Smooth muscle cell (in vitro differentiated cells): ENCODE measurements around the gene SMAD2. TPM values are rescaled to one million over a fixed set of nuclear protein-coding genes. Genes with fewer than 3 reads are reported as not detected.

ENCODE experiments used
- DNase-seq: peaks from one replicate; lab custom pipeline; 2025; ENCODE audit not compliant: unreplicated experiment; lab: John Stamatoyannopoulos, UW
- H2AFZ ChIP-seq: fragments of 200-600 bp; sonication (generic); 2 replicates; pipeline ENCODE4 v1.6.0; 2016; ENCODE audit warnings: antibody characterized with exemption, low read depth, mild to moderate bottlenecking
- H3F3A ChIP-seq: fragments of 200-600 bp; sonication (generic); 2 replicates; pipeline ENCODE4 v1.6.0; 2017; ENCODE audit warnings: antibody characterized with exemption, low read depth
- H3K27ac ChIP-seq: fragments of 200-600 bp; sonication (generic); 2 replicates; pipeline ENCODE4 v1.5.1; 2016; ENCODE audit warnings: low read depth, mild to moderate bottlenecking
- H3K27me3 ChIP-seq: fragments of 200-600 bp; sonication (generic); 2 replicates; pipeline ENCODE4 v1.6.1; 2016; ENCODE audit warnings: low read depth, mild to moderate bottlenecking
- H3K36me3 ChIP-seq: fragments of 200-600 bp; sonication (generic); 2 replicates; pipeline ENCODE4 v1.5.1; 2016; ENCODE audit warnings: low read depth
- H3K4me1 ChIP-seq: fragments of 200-600 bp; sonication (generic); 2 replicates; pipeline ENCODE4 v1.5.1; 2016; ENCODE audit warnings: low read depth
- H3K4me2 ChIP-seq: fragments of 200-600 bp; sonication (generic); 2 replicates; pipeline ENCODE4 v1.6.0; 2016; ENCODE audit warnings: mild to moderate bottlenecking
- H3K4me3 ChIP-seq: fragments of 200-600 bp; sonication (generic); 2 replicates; pipeline ENCODE4 v1.5.1; 2016; ENCODE audit warnings: mild to moderate bottlenecking
- H3K79me2 ChIP-seq: fragments of 200-600 bp; sonication (generic); 2 replicates; pipeline ENCODE4 v1.6.0; 2016; ENCODE audit warnings: low read depth, mild to moderate bottlenecking
- H3K9ac ChIP-seq: fragments of 200-600 bp; sonication (generic); 2 replicates; pipeline ENCODE4 v1.6.0; 2016; ENCODE audit warnings: low read depth
- H3K9me3 ChIP-seq: fragments of 200-600 bp; sonication (generic); replicated peaks from 2 replicates; pipeline ENCODE4 v1.5.1; 2016; ENCODE audit warnings: low read depth
- H4K20me1 ChIP-seq: fragments of 200-600 bp; sonication (generic); 2 replicates; pipeline ENCODE4 v1.6.0; 2016; ENCODE audit warnings: low read depth
- WGBS: methylation state at CpG from one replicate; pipeline ENCODE4 v1.1.7; 2016; ENCODE audit warnings: low lambda C conversion rate; 5-methylcytosine and 5-hydroxymethylcytosine counted together
- polyA plus RNA-seq: library from polyadenylated mRNA; unstranded; fragments of >200 nt; fragmentation: Nextera tagmentation; extraction: Ambion mirVana; gene quantifications from 2 replicates; pipeline ENCODE4 v1.2.1, GENCODE V29; 2016
- total RNA-seq: library from RNA; depleted of rRNA; stranded (reverse); fragments of >200 nt; gene quantifications from 2 replicates; pipeline ENCODE4 v1.2.3, GENCODE V29; 2014
- TF ChIP-seq, protein P1 (sequence below): fragments of 200-600 bp; sonication (generic); IDR thresholded peaks from 2 replicates; pipeline ENCODE4 v1.5.1; 2017; ENCODE audit warnings: borderline replicate concordance, mild to moderate bottlenecking, antibody characterized with exemption; ENCODE audit not compliant: insufficient read depth, poor library complexity, severe bottlenecking

SMAD2 gene
- total and polyA plus RNA-seq, 2 experiments from 2014 or later = 63.8 to 120 TPM

DNA sequence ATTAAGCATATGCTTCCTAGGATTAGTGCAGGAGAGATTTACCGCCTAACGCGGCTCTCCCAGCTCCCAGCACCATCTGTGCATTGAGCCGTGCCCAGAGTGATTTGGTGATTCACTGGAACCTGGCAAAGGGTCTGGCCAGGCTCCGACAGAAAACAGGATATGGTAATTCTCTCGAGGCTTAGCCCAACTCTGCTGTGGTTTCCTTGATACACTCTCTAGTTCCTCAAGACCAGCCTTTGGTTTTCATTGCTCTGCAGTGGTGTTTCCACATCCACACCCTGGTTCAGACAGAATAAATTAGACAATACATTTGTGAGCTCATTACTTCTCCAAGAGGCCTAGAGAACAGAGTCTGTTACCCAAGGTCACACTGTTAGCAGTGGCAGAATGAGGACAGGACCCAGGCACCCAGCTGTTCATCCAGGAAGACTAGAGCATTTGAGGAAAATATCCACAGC lies 23.0 kb upstream of the SMAD2 start:
- H3K27me3 ChIP-seq = no peaks in the 10 kb centered on the region
- TF ChIP-seq, protein P1, sequence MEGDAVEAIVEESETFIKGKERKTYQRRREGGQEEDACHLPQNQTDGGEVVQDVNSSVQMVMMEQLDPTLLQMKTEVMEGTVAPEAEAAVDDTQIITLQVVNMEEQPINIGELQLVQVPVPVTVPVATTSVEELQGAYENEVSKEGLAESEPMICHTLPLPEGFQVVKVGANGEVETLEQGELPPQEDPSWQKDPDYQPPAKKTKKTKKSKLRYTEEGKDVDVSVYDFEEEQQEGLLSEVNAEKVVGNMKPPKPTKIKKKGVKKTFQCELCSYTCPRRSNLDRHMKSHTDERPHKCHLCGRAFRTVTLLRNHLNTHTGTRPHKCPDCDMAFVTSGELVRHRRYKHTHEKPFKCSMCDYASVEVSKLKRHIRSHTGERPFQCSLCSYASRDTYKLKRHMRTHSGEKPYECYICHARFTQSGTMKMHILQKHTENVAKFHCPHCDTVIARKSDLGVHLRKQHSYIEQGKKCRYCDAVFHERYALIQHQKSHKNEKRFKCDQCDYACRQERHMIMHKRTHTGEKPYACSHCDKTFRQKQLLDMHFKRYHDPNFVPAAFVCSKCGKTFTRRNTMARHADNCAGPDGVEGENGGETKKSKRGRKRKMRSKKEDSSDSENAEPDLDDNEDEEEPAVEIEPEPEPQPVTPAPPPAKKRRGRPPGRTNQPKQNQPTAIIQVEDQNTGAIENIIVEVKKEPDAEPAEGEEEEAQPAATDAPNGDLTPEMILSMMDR = no peak
- WGBS = 23% methylated on average over 6 of the region's 6 CpGs
- no peak for DNase-seq
- peak overlapping the region; percentile 22 for H3K4me2 ChIP-seq
- no peak overlapping the region for H3K4me3 ChIP-seq
- H3K9me3 ChIP-seq = no peaks in the 10 kb centered on the region
- no peak overlapping the region for H3K9ac ChIP-seq
- no peaks in the 10 kb centered on the region for H3K36me3 ChIP-seq
- H3K27ac ChIP-seq = no peak overlapping the region
- no peaks in the 10 kb centered on the region for H4K20me1 ChIP-seq
- H3K79me2 ChIP-seq = no peaks in the 10 kb centered on the region
- no peak overlapping the region for H2AFZ ChIP-seq
- H3K4me1 ChIP-seq = no peaks in the 10 kb centered on the region
- no peaks in the 10 kb centered on the region for H3F3A ChIP-seq

DNA sequence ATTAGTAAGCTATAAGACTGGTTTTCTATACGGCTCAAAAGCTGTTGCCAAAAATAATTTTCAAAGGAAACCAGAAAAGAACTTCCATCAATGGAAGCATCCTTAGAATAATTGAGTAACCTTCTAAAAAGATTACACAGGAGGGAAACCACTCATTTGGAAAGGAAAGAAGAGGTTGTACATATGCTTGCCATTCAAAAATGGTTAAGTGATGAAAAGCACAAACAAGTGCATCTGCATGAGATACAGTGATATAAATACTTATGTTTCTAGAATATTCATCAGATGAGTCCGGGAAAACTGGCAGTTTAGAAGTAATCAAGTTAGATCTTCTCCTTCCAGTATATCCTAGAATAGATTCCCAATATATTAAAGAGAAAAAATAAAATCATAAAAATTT lies 20.1 kb upstream of the SMAD2 start:
- Histone ChIP-seq H3K36me3 (no peaks in the 10 kb centered on the region), H4K20me1 (no peaks in the 10 kb centered on the region), H3K27ac (no peak overlapping the region), H3K79me2 (no peaks in the 10 kb centered on the region), H2AFZ (no peak overlapping the region), H3K9ac (no peak overlapping the region), H3K27me3 (no peaks in the 10 kb centered on the region), H3K4me1 (no peaks in the 10 kb centered on the region), H3K4me3 (no peak overlapping the region), H3K4me2 (no peak overlapping the region), H3F3A (no peaks in the 10 kb centered on the region), H3K9me3 (no peaks in the 10 kb centered on the region)
- no peak for DNase-seq
- WGBS = 93% methylated on average over 2 of the region's 2 CpGs
- TF ChIP-seq, protein P1 = no peak

DNA sequence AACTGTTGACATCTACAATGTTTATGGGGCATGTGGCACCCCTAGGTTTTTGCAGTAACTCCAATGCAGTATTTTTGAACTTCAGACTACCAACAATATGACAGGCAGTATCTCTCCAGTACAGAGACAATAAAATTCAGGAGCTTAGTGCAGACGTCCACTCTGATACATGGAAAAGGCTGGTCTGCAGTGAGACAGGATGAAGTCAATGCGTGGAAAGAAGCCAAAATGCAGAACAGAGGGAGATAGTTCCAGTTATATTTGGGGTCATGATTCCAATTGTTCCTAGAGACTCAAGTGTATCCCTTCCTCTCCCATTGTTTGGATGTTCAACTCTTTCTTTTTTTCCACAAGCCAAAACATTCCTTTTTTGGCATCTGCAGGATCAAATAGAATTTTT lies 18.7 kb upstream of the SMAD2 start:
- WGBS = 61% methylated on average over 2 of the region's 2 CpGs
- Histone ChIP-seq H3K4me3 (no peak overlapping the region), H3K4me2 (no peak overlapping the region), H4K20me1 (no peaks in the 10 kb centered on the region), H3K36me3 (no peaks in the 10 kb centered on the region), H3K27me3 (no peaks in the 10 kb centered on the region), H3K4me1 (no peaks in the 10 kb centered on the region), H3K27ac (no peak overlapping the region), H3K79me2 (no peaks in the 10 kb centered on the region), H2AFZ (no peak overlapping the region), H3F3A (no peaks in the 10 kb centered on the region), H3K9ac (no peak overlapping the region), H3K9me3 (no peaks in the 10 kb centered on the region)
- TF ChIP-seq, protein P1 = no peak
- no peak for DNase-seq

DNA sequence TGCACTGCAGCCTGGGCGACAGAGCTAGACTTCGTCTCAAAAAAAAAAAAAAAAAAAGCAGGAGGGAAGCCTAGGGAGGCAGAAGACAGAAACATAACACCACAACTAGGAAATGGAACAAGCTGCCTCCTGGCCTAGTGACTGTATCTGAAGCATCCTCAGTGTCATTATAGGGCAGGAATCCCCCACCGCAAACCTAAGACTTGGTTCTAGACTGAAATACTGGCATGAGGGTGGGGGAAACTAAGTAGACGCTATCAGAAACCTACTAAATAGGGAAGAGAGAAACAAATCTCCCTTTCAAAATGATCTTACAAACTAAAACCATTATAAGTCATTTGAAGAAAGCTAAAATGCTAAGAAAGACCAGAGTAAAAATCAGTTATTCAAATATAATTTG lies 16.4 kb upstream of the SMAD2 start:
- no peak overlapping the region for H3K4me3 ChIP-seq
- TF ChIP-seq, protein P1 = no peak
- no peaks in the 10 kb centered on the region for H3F3A ChIP-seq
- no peaks in the 10 kb centered on the region for H3K27me3 ChIP-seq
- H3K36me3 ChIP-seq = no peaks in the 10 kb centered on the region
- no peak overlapping the region for H3K27ac ChIP-seq
- H3K9ac ChIP-seq = no peak overlapping the region
- no peaks in the 10 kb centered on the region for H3K9me3 ChIP-seq
- DNase-seq = no peak
- no peaks in the 10 kb centered on the region for H3K4me1 ChIP-seq
- H2AFZ ChIP-seq = no peak overlapping the region
- H3K79me2 ChIP-seq = no peaks in the 10 kb centered on the region
- WGBS = 97% methylated on average over 4 of the region's 4 CpGs
- H4K20me1 ChIP-seq = no peaks in the 10 kb centered on the region
- no peak overlapping the region for H3K4me2 ChIP-seq
